Erythroblast (primary cell): ENCODE results near the gene LRIG1.

Source experiments
- GATA1 ChIP-seq: IDR thresholded peaks from 2 replicates; pipeline ENCODE4 v1.6.1; 2011; ENCODE audit warnings: low read depth, mild to moderate bottlenecking, control low read depth, low read length, moderate library complexity
- POLR2A ChIP-seq: IDR thresholded peaks from 2 replicates; pipeline ENCODE4 v1.6.1; 2011; ENCODE audit warnings: mild to moderate bottlenecking, low read length

GRCh38 chr3:66404197-66404596 is 96.6 kb downstream of the LRIG1 start:
- TF ChIP-seq POLR2A (no peak), GATA1 (no peak)
